ENCODE measurements around the gene COPZ1. TPM values are rescaled to one million over a fixed set of nuclear protein-coding genes. Genes with fewer than 3 reads are reported as not detected.
A peak's percentile ranks its signal among the peaks of the same experiment; 100 is the strongest.

COPZ1 gene
- total and polyA plus RNA-seq, 9 of the 15 experiments (the other 6 are each of a cell fraction or from before 2014, with no cell fraction given) = 137 to 487 (median 233) TPM

DNA sequence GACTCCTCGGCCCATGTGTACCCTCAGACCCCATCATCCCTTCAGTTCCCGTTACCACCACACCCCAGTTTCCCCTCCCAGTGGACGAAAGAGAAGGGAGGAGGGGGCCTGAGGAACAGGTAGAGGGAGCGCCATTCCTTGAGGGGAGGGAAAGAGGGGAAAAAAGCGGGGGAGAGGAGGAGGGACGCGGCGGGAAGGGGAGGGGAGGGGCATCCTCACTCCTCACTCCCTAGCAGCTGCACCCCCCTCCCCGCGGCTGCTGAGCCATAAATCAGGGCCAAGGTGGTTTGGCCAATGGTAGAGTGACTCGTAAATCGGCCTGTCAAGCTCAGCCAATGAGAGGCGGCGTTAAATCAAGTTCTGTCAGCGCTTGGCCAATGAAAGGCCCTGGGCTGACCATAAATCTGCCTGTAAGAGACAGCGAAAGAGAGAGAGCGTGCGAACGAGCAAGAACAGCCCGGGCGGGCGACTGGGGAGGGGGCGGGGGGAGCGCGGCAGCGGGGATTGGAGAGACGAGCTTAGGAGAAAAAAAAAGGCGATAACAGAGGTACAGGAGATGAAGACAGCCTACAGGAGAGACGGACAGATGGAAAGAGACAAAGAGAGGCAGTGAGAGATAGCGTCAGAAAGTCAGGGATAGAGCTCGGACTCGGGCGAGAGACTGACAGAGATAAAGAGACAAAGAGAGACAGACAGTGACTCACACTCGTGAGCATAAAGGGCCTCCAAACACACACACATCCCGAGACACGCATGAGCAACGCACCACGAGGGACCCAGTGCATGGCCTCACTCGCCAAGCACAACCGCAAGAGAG, 34.2 kb downstream of the COPZ1 start (continued):
- TF ChIP-seq ETV5 (CRISPR knock-in tag; IDR thresholded peaks at IDR 0.05; ENCODE audit: low read depth) (peak; percentile 62), GATA2 (CRISPR knock-in tag; IDR thresholded peaks at IDR 0.05) (peak; percentile 45), RBFOX2 (IDR thresholded peaks at IDR 0.05; ENCODE audit: low read depth, low read length) (peak; percentile 60)
- TF ChIP-seq, protein P1, sequence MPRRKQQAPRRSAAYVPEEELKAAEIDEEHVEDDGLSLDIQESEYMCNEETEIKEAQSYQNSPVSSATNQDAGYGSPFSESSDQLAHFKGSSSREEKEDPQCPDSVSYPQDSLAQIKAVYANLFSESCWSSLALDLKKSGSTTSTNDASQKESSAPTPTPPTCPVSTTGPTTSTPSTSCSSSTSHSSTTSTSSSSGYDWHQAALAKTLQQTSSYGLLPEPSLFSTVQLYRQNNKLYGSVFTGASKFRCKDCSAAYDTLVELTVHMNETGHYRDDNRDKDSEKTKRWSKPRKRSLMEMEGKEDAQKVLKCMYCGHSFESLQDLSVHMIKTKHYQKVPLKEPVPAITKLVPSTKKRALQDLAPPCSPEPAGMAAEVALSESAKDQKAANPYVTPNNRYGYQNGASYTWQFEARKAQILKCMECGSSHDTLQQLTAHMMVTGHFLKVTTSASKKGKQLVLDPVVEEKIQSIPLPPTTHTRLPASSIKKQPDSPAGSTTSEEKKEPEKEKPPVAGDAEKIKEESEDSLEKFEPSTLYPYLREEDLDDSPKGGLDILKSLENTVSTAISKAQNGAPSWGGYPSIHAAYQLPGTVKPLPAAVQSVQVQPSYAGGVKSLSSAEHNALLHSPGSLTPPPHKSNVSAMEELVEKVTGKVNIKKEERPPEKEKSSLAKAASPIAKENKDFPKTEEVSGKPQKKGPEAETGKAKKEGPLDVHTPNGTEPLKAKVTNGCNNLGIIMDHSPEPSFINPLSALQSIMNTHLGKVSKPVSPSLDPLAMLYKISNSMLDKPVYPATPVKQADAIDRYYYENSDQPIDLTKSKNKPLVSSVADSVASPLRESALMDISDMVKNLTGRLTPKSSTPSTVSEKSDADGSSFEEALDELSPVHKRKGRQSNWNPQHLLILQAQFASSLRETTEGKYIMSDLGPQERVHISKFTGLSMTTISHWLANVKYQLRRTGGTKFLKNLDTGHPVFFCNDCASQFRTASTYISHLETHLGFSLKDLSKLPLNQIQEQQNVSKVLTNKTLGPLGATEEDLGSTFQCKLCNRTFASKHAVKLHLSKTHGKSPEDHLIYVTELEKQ (CRISPR knock-in tag; IDR thresholded peaks at IDR 0.05) = no peak
- TF ChIP-seq, protein P2, sequence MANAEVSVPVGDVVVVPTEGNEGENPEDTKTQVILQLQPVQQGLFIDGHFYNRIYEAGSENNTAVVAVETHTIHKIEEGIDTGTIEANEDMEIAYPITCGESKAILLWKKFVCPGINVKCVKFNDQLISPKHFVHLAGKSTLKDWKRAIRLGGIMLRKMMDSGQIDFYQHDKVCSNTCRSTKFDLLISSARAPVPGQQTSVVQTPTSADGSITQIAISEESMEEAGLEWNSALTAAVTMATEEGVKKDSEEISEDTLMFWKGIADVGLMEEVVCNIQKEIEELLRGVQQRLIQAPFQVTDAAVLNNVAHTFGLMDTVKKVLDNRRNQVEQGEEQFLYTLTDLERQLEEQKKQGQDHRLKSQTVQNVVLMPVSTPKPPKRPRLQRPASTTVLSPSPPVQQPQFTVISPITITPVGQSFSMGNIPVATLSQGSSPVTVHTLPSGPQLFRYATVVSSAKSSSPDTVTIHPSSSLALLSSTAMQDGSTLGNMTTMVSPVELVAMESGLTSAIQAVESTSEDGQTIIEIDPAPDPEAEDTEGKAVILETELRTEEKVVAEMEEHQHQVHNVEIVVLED (CRISPR knock-in tag; IDR thresholded peaks at IDR 0.05) = no peak
- TF ChIP-seq, protein P3, sequence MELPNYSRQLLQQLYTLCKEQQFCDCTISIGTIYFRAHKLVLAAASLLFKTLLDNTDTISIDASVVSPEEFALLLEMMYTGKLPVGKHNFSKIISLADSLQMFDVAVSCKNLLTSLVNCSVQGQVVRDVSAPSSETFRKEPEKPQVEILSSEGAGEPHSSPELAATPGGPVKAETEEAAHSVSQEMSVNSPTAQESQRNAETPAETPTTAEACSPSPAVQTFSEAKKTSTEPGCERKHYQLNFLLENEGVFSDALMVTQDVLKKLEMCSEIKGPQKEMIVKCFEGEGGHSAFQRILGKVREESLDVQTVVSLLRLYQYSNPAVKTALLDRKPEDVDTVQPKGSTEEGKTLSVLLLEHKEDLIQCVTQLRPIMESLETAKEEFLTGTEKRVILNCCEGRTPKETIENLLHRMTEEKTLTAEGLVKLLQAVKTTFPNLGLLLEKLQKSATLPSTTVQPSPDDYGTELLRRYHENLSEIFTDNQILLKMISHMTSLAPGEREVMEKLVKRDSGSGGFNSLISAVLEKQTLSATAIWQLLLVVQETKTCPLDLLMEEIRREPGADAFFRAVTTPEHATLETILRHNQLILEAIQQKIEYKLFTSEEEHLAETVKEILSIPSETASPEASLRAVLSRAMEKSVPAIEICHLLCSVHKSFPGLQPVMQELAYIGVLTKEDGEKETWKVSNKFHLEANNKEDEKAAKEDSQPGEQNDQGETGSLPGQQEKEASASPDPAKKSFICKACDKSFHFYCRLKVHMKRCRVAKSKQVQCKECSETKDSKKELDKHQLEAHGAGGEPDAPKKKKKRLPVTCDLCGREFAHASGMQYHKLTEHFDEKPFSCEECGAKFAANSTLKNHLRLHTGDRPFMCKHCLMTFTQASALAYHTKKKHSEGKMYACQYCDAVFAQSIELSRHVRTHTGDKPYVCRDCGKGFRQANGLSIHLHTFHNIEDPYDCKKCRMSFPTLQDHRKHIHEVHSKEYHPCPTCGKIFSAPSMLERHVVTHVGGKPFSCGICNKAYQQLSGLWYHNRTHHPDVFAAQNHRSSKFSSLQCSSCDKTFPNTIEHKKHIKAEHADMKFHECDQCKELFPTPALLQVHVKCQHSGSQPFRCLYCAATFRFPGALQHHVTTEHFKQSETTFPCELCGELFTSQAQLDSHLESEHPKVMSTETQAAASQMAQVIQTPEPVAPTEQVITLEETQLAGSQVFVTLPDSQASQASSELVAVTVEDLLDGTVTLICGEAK (IDR thresholded peaks at IDR 0.05) = 0 out of 2 replicates have a peak, but pooled peaks have one; percentile 1
- TF ChIP-seq, protein P3 (CRISPR knock-in tag; IDR thresholded peaks at IDR 0.05) = no peak
- TF ChIP-seq, protein P4, sequence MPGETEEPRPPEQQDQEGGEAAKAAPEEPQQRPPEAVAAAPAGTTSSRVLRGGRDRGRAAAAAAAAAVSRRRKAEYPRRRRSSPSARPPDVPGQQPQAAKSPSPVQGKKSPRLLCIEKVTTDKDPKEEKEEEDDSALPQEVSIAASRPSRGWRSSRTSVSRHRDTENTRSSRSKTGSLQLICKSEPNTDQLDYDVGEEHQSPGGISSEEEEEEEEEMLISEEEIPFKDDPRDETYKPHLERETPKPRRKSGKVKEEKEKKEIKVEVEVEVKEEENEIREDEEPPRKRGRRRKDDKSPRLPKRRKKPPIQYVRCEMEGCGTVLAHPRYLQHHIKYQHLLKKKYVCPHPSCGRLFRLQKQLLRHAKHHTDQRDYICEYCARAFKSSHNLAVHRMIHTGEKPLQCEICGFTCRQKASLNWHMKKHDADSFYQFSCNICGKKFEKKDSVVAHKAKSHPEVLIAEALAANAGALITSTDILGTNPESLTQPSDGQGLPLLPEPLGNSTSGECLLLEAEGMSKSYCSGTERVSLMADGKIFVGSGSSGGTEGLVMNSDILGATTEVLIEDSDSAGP (CRISPR knock-in tag; IDR thresholded peaks at IDR 0.05) = no peak
